ENCODE measurements around the gene SLC10A4. TPM values are rescaled to one million over a fixed set of nuclear protein-coding genes. Genes with fewer than 3 reads are reported as not detected.

Gene SLC10A4
- polyA plus RNA-seq, 1 donor = 1.0 TPM

DNA sequence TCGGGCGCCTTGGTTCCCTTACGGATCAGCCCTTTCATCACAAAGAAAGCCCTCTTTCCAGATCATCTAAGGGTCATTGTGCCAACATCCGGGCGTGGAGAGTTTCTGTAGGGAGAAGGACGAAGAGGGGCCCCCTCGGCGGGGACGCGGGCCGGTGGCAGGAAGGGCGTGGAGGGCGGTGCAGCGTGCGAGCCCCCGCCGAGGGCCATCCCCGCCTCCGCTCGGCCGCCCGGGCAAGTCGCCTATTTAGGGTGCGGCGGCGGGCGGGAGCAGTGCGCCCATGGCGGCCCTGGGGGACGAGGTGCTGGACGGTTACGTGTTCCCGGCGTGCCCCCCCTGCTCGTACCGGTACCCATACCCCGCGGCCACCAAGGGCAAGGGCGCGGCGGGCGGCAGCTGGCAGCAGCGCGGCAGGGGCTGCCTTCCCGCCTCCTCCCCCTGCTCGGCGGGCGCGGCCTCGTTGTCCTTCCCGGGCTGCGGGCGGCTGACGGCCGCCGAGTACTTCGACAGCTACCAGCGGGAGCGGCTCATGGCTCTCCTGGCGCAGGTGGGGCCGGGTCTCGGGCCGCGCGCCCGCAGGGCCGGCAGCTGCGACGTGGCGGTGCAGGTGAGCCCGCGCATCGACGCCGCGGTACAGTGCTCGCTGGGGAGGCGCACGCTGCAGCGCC, 7.0 kb downstream of the SLC10A4 start, which contains the start of gene ZAR1:
Gene ZAR1, plus strand, starts transcription at position 241 of the 668 bp plus-strand sequence. Its CDS starts 40 bp downstream, at position 281.
- no peak for DNase-seq

DNA sequence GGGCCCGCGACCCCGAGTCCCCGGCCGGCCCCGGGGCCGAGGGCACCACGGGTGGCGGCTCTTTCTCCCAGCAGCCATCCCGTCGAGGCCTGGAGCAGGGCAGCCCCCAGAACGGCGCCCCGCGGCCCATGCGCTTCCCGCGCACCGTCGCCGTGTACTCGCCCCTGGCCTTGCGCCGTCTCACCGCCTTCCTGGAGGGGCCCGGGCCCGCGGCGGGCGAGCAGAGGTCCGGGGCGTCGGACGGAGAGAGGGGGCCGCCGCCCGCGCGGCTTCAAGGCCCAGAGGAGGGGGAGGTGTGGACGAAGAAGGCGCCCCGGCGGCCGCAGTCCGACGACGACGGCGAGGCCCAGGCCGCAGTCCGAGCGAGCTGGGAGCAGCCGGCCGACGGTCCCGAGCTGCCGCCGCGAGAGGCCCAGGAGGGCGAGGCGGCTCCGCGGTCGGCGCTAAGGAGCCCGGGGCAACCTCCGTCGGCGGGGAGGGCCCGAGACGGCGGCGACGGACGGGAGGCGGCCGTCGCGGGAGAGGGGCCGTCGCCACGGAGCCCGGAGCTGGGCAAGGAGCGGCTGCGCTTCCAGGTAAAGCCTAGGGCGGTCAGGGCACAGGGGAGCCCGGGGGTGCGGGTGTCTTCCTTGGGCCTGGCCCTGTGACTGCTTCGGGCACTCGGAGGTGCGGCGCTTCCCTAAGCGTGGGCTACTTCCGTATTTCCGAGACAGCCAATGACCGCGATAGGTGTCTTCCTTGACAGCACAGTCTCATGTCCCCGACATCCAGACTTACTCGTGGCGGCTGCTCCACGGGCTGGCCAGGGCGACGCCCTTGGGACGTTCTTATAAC, 7.8 kb downstream of the SLC10A4 start:
- DNase-seq = no peak

DNA sequence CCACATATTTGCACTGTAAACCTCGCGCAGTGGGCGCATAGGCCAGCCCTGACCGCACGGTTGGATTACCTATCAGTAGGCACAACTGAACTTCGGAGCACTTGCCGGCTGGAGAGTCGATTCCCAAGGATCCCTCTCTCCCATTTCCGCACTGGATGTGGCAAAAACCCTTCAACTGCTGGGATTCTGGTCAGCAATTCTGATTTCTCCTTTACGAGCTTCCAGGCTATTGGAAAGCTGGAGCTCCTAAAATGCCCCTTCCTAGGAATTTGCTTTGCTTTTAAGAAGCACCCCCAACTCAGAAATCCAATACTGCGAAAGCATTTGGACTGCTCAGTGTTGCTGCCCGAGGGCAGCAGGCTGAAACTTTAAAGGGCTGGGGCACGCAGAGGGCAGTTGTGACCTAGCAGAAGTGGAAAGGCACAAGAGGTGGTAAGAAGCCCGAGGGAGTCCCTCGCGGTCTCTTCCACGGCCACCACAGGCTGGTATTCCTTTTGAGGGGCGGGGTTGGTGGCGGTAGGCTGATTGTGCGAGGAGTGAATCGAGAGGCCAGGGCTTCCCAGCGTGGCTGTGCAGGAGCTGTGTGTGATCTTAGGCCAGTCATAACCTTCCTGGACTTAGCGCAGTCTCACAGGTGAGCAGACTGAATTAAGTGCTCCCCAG, 8.5 kb downstream of the SLC10A4 start:
- DNase-seq = no peak

DNA sequence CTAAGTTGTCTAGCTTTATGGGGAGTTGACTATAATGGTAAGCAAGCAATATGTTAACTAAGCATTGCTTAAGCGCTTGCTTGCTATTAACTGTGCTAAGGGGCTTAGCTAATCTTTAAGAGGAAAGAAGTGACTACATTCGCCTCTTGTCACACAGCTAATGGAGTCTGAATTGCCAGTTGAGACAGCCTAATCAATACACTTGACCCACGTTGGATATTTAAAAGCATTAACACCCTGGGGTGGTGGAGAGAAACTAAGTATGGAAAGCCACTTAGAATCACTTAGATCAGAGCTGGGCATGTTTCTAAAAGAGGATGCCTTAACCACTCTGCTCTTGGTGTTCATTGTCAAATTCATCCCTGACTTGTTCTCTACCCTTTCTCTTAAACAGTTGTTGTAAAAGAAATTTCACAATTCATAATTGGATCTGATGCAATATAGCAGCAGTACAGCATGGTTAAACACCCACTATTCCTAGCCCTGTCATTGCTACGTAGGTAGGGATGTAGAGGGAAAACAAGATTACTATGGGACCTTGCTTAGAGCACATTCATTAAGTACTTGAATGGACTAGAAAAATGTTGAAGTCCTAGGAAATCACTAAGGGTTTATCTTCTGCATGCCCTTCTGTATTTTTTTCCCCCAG, 10.4 kb downstream of the SLC10A4 start:
- no peak for DNase-seq

DNA sequence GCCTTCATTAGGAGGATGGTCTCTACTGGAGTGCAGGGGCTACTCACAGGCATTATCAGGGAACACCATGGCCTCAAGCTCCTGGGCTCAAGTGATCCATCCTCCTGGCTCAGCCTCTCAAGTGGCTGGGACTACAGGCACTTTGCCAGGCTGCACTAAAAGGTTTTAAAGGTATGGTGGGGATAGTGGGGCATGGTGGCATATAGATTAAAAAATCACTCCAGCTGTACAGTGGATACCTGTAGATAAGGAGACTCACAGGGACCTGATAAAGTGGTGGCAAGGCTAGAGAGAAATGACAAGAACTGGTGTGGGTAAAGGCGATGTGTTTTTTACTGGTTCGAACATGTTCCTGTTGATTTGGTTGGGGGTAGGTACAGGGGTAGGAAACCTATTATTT, 12.8 kb downstream of the SLC10A4 start:
- no peak for DNase-seq

DNA sequence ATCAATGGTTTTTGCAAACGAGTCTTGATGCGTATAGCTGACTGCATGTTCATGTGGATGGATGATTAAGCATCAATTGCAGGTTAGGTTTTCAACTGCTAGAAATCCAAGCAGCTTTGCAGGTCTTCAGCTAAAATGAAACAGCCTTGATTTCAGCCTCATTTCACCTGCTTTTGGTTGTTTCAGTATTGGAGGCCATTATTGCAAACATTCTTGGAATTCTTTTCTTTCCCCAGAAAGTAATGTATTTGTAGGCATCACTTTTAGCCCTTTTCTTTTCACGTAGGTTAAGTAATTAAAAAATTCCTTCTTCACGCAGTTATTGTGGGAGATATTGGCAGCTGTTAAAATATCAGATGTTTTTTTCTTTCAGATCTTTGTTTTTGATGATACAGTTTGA, 15.8 kb downstream of the SLC10A4 start:
- no peak for DNase-seq

DNA sequence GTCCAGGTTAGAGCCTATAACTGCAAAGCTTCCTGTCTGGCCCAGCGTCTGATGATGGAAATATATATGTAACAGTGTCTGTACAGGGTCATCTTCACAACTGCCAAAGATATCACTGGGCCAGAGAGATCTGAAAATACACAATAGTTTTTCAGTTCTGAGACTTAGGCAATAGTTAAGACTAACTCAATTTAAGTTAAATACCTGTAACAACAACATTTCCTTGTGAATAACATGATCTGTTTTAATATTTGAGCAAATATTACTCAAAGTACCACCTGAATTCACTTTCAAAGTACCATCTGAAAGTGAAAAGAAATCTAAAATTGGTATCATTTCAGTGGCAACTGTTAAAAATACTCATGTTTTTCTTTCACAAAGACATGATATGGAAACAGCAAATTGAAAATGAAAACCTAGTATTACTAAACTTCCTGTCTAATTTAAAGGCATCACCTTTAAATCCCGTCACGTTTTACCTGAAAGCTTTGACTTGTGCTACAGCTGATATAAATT, 16.5 kb downstream of the SLC10A4 start:
- no peak for DNase-seq

DNA sequence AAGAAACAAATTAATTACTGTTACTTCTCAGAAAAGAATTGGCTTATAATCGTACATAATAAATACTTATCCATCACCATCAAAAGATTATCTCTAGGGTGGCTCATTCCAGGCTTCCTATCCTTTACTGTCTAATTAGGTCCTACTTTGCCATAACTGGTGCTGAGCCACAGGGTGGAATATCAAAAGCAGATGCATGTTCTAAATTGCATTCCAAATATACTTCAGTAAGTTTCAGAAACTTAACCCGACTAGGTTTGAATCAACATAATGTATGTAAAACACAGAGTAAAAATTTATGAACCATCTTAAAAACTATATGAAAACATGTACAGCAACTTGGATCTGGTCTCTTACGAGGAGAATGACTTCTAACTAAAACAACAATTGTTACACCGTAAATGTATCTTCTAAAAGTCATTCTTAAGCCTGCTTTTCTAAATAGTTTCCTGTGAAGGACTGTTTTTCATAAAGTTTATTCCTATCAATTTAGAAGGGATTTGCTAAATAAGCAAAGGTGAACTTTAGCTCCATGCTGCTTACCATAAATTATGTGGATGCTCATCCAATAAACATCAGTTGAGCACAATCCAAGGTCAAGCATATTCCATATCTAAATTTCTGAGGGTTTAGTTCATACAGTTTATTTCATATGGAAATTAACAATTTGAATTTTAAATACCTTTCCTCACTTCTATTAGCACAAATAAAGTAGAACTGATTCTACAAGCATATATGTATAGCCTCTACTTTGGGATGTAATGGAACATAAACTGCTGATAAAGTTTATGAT, 20.3 kb downstream of the SLC10A4 start:
- no peak for DNase-seq

DNA sequence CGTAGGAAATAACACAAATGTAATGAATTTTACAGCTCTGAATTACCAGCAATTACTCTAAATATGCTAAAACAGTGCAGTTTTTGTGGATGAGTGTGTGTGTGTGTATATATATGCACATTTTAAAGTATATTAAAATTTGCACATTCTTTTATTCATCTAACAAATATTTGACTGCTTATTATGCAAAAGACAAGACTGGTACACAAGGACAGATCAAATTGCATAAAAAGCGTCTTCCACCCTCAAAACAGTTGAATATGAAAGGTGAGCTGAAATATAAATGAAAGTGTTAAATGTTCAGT, 20.8 kb downstream of the SLC10A4 start:
- no peak for DNase-seq

DNA sequence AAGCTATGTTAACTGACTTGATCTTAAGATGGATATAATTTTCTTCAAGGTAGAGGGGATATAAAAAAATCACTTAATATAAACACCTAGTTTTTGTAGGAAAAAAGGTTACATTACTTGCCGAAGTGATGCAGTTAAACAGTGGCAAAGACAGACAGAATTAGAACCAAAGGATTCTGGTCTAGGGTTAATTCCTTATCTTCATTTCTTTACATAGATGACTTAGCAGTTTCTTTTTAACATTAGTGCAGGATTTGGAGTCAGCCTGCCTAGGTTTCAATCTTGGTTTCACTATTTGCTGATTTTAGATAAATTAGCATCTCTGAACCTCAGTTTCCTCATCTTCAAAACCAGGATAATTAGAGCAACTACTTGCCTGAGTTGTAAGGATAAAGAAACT, 21.2 kb downstream of the SLC10A4 start:
- no peak for DNase-seq

DNA sequence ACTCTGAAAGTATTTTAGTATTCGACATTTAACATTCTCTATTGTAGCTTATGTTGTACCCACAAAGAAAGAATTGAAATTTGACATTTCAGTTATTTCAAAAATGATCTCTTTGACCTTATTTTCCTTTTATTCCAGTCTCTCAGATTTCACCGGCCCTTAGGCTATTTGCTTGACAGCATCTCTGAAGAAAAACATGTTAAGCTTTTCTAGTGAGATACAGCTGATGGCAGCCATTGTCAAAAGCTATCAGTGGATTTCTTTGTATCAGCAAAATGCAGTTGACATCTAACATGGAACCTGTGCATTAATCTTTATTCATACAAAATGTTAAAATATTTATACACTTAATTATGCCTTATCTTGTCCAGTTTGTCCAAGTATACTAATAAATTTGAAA, 23.6 kb downstream of the SLC10A4 start:
- no peak for DNase-seq

DNA sequence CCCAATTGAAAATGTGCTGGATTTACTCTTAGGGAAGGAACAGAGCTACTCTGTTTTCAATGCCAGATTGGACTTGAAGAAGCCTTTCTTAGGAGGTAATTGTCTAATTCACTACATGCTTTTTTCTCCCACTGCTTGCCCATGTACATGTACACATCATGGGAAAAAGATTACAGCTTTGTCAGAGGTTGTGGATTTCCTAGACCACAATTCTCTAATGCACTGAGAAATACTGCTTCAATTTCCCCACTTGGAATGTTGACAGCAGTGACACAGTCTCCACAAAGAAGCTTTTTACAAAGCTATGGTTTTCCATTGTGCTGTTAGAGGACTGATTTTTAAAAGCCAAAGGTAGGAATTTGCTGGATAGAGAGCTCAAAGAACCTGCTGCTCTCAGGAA, 26.4 kb downstream of the SLC10A4 start:
- DNase-seq = no peak

DNA sequence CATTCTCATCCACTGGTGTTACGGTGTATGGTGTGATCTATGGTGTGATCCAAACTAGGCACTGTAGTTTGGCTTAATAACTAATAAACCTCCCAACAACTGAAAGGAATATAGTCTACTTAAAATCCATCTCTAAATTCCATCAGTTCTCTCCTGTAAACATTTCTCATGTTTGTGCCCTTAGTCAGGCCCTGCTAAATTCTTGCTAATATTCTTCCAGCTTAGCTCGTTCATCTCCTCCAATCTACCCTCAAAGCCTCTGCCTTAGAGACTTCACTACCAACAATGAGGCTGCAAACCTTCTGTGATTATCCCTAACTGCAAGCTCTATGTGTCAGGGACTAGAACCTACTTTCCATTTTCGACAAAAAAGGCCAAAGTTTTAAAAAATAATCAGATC, 35.0 kb downstream of the SLC10A4 start:
- DNase-seq = no peak

DNA sequence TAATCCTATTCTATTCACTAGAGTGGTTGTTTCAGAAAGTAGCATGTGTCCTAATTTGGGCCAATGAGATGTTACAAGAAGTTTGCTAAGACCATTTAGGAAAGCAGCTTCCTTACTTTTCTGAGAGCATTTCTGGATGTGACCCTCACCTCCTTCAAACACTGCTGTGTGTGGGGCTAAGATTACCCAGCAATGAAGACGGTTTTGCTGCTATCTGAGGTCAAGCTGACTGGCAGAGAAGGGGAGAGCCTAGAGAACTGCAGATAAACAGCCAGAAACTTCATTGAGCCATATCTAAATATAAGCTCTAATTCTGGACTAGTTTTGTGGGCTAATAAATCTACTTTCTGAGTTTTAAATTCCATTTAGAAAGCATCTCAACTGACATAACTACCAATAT, 43.3 kb downstream of the SLC10A4 start:
- no peak for DNase-seq

DNA sequence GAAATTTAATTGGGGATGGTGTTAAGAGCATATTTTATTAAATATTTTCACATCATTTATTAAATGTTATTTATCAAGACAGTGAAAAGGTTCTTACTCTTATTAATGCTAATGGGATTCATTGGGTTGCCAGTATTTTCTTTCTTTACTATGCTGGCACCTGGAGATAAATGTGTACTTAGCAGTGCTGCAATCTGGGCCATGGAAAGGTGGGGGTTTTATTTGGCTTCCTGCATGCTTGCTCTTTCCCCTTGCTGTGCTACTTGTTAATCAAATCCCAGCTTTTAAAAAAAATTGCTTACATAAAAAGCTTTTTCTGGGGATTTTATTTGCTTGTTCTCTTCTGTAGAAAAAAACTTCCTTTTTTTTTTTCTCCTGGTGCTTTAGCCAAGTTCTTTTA, 55.2 kb downstream of the SLC10A4 start:
- DNase-seq = no peak

Other genes starting within 250 kb of the SLC10A4 start
- 0.49 TPM for gene TEC, start 213.5 kb upstream of the SLC10A4 start, polyA plus RNA-seq (ENCODE audit: insufficient read length)
- gene SLAIN2, start 141.8 kb upstream of the SLC10A4 start, polyA plus RNA-seq (ENCODE audit: insufficient read length) = 61.5 TPM
- not detected for gene ZAR1, start 6.9 kb downstream of the SLC10A4 start, polyA plus RNA-seq (ENCODE audit: insufficient read length)